NT2/D1 (cell line): ENCODE measurements around the gene SLC2A4RG.

ENCODE experiments used
- SUZ12 ChIP-seq: IDR thresholded peaks from 2 replicates; pipeline ENCODE4 v1.6.1; 2011; ENCODE audit not compliant: insufficient read length, insufficient read depth; ENCODE audit errors: extremely low read depth
- YY1 ChIP-seq: IDR thresholded peaks from 2 replicates; pipeline ENCODE4 v1.6.1; 2011; ENCODE audit not compliant: insufficient read length, insufficient read depth
- ZNF274 ChIP-seq: IDR thresholded peaks from 2 replicates; pipeline ENCODE4 v1.6.1; 2011; ENCODE audit warnings: mild to moderate bottlenecking, low read depth, low read length

GRCh38 chr20:63734111-63734945, 5.2 kb upstream of the SLC2A4RG start:
- TF ChIP-seq YY1 (no peak), ZNF274 (no peak), SUZ12 (no peak)
